GM12878 (cell line): ENCODE results near the gene RRP15. TPM values are rescaled to one million over a fixed set of nuclear protein-coding genes. Genes with fewer than 3 reads are reported as not detected.

Source experiments
- ATAC-seq: fragments of 200-7000 bp; cut with Tn5 transposase; 3 replicates; pipeline ENCODE4 v1.9.1; 2020; ENCODE audit warnings: mild to moderate bottlenecking, moderate library complexity
- BruUV-seq: library from RNA; stranded (reverse); fragments of 400-500 nt; replicated peaks from 2 replicates; lab custom pipeline; 2021; lab: Mats Ljungman, UMichigan
- CTCF ChIA-PET: fragments of 300-600 bp; sonication (Branson Sonifier 250); formaldehyde crosslinking; extraction: SDS; loops from one replicate; lab custom pipeline; 2021; ENCODE audit warnings: inconsistent platforms; lab: Yijun Ruan, JAX
- POLR2A ChIA-PET: fragments of 350-600 bp; formaldehyde crosslinking; extraction: SDS; loops from one replicate; lab custom pipeline; 2021; ENCODE audit warnings: inconsistent platforms; lab: Charles Lee
- RAD21 ChIA-PET: fragments of 300-600 bp; sonication (Branson Sonifier 250); formaldehyde crosslinking; loops from one replicate; lab custom pipeline; 2023; ENCODE audit warnings: antibody characterized with exemption; ENCODE audit not compliant: unreplicated experiment; lab: Charles Lee
- SMC1A ChIA-PET: fragments of 300-600 bp; sonication (Branson Sonifier 250); formaldehyde crosslinking; loops from one replicate; lab custom pipeline; 2023; ENCODE audit not compliant: unreplicated experiment, uncharacterized antibody; lab: Charles Lee
- DNase-seq: peaks from one replicate; pipeline ENCODE4 v3.0.0-alpha.2; 2011; ENCODE audit warnings: low read depth, low spot score
- FAIRE-seq: peaks from 3 replicates; lab custom pipeline; 2011; peaks lifted over from hg19 to GRCh38; lab: Jason Lieb, UNC
- H2AFZ ChIP-seq: 2 replicates; pipeline ENCODE4 v1.6.0; 2011; ENCODE audit warnings: low read depth, low read length, control low read depth; ENCODE audit not compliant: control insufficient read depth
- H3K27ac ChIP-seq: 2 replicates; pipeline ENCODE4 v1.5.1; 2011; ENCODE audit warnings: control low read depth; ENCODE audit not compliant: control insufficient read depth, insufficient read depth
- H3K27me3 ChIP-seq, 2 experiments: replicated peaks in 1 of 2; 2 replicates each; pipeline versions ENCODE4 v1.6.0 to v1.6.1; 2011; ENCODE audit warnings: low read length in 1 of 2; ENCODE audit not compliant: control insufficient read depth in 2 of 2, insufficient read depth in 2 of 2
- H3K36me3 ChIP-seq, 2 experiments: 2 replicates each; pipeline ENCODE4 v1.5.1; 2011; ENCODE audit warnings: low read length in 1 of 2; ENCODE audit not compliant: control insufficient read depth in 2 of 2, insufficient read depth in 2 of 2
- H3K4me1 ChIP-seq: 2 replicates; pipeline ENCODE4 v1.6.1; 2011; ENCODE audit warnings: mild to moderate bottlenecking, low read length, moderate library complexity, mixed read lengths; ENCODE audit not compliant: control insufficient read depth, insufficient read depth
- H3K4me2 ChIP-seq: 2 replicates; pipeline ENCODE4 v1.6.0; 2011; ENCODE audit warnings: control low read depth; ENCODE audit not compliant: control insufficient read depth, insufficient read depth
- H3K4me3 ChIP-seq: fragments of 200-600 bp; sonication (generic); 2 replicates; pipeline ENCODE4 v1.5.1; 2016
- H3K79me2 ChIP-seq: 2 replicates; pipeline ENCODE4 v1.6.0; 2011; ENCODE audit warnings: low read length; ENCODE audit not compliant: control insufficient read depth, insufficient read depth
- H3K9ac ChIP-seq: 2 replicates; pipeline ENCODE4 v1.8.0; 2011; ENCODE audit warnings: low read length, control low read depth, mixed read lengths; ENCODE audit not compliant: control insufficient read depth, insufficient read depth
- H3K9me3 ChIP-seq: replicated peaks from 3 replicates; pipeline ENCODE4 v1.5.1; 2011; ENCODE audit warnings: mild to moderate bottlenecking, low read length; ENCODE audit not compliant: control insufficient read depth, insufficient read depth
- H4K20me1 ChIP-seq: 2 replicates; pipeline ENCODE4 v1.6.0; 2011; ENCODE audit not compliant: control insufficient read depth, insufficient read depth
- ASH2L ChIP-seq: fragments of 300-600, 200-600 bp; sonication (generic); IDR thresholded peaks from 2 replicates; pipeline ENCODE4 v1.6.1; 2017; ENCODE audit warnings: low read depth, mild to moderate bottlenecking, borderline replicate concordance
- BHLHE40 ChIP-seq, 2 experiments: fragments of 450-650 bp in 1 of 2; IDR thresholded peaks; 2 replicates each; pipeline ENCODE4 v1.6.1; 2011 to 2017; ENCODE audit warnings: low read depth in 2 of 2, borderline replicate concordance in 1 of 2, improper control_type of control experiment in 1 of 2, low read length in 1 of 2, mild to moderate bottlenecking in 1 of 2
- CEBPB ChIP-seq, 2 experiments: fragments of 150-350 bp in 1 of 2; IDR thresholded peaks; 2 replicates each; pipeline ENCODE4 v1.6.1; 2012 to 2014; ENCODE audit warnings: low read depth in 2 of 2, low read length in 2 of 2, borderline replicate concordance in 1 of 2, inconsistent platforms in 1 of 2
- NBN ChIP-seq: fragments of 450-650 bp; IDR thresholded peaks from 2 replicates; pipeline ENCODE4 v1.6.1; 2016
- RELA ChIP-seq: fragments of 450-650 bp; IDR thresholded peaks from 2 replicates; pipeline ENCODE4 v1.8.0; 2014; ENCODE audit warnings: borderline replicate concordance; ENCODE audit not compliant: partially characterized antibody
- WGBS: methylation state at CpG from one replicate; pipeline ENCODE4 v1.1.6; 2016; ENCODE audit warnings: low lambda C conversion rate; ENCODE audit not compliant: insufficient replicate concordance, insufficient coverage; ENCODE audit errors: missing lambda C conversion rate; 5-methylcytosine and 5-hydroxymethylcytosine counted together
- in situ Hi-C: fragments of 300-500 bp; cut with MboI; formaldehyde crosslinking; loops from 9 replicates; pipeline ENCODE4 v1.14.3; 2018; ENCODE audit warnings: mixed read lengths
- intact Hi-C: fragments of 100-400 bp; cut with micrococcal nuclease; formaldehyde crosslinking; loops from one replicate; pipeline ENCODE4 v1.14.2; 2022; ENCODE audit not compliant: unreplicated experiment
- polyA plus RNA-seq, 11 experiments: library from polyadenylated mRNA; depleted of rRNA in 4 of 11; unstranded in 6 of 11; stranded (reverse) in 5 of 11; fragments of >200 nt; fragmentation: Nextera tagmentation in 4 of 11; fragmentation: Illumina TruSeq in 1 of 11; extraction: Ambion mirVana in 4 of 11; extraction: Trizol in 1 of 11; gene quantifications; 1 replicate in 1 of 11; 2 replicates in 10 of 11; pipeline versions ENCODE4 v1.2.1 to v1.2.3, GENCODE V29; 2011 to 2016; ENCODE audit warnings: inconsistent platforms in 2 of 11, missing spikeins in 2 of 11, low read depth in 1 of 11
- total RNA-seq, 4 experiments: library from RNA; depleted of rRNA in 3 of 4; stranded (reverse); fragments of >200 nt in 3 of 4; fragmentation: Illumina TruSeq in 1 of 4; extraction: Trizol in 1 of 4; gene quantifications; 2 replicates each; pipeline versions ENCODE4 v1.2.1 to v1.2.3, GENCODE V29; 2013 to 2021
- TF ChIP-seq, protein P1 (sequence below): IDR thresholded peaks from 2 replicates; pipeline ENCODE4 v1.6.1; 2012; ENCODE audit warnings: improper control_type of control experiment, low read depth, low read length; ENCODE audit not compliant: insufficient replicate concordance

RRP15 gene
- total and polyA plus RNA-seq, 10 of the 15 experiments (the other 5 are each of a cell fraction or from before 2014, with no cell fraction given): 5.6 to 37.8 (median 19.1) TPM

DNA sequence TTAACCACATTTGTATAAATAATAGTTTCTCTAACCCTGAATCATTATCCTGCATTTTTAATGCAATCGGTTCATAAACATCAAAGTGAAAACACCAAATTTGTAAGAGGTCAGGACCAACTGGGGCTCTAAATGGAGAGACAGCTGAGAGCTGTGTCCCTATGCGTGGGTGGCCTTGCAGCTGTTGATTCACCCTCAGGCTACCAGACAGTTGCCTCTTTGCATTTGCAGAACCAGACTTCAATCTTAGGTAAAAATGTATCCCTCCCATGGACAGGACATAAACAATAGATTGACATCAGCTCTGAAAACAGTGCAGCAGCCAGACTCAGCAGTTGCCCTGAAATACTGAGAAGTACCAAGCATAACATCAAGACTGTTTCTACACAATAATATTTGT is 51.2 kb downstream of the RRP15 start:
- Histone ChIP-seq H3K27me3 (no peaks in the 10 kb centered on the region), H3K9me3 (no peaks in the 10 kb centered on the region), H3K79me2 (no peaks in the 10 kb centered on the region), H3K36me3 (no peaks in the 10 kb centered on the region), H3K4me1 (no peaks in the 10 kb centered on the region), H3K9ac (no peak overlapping the region), H3K4me3 (no peak overlapping the region), H2AFZ (no peak overlapping the region), H4K20me1 (no peaks in the 10 kb centered on the region), H3K4me2 (no peak overlapping the region), H3K27ac (no peak overlapping the region)
- POLR2A ChIA-PET: no interaction called here
- RAD21 ChIA-PET: no interaction called here
- intact Hi-C loops: loop anchor here (5.0 to 10.0 kb wide), 2 partner anchors 728 to 1051 kb away; no protein-coding TSS in a partner anchor
- WGBS: 98% methylated on average over 2 of the region's 2 CpGs
- no peak for ATAC-seq
- CTCF ChIA-PET: no interaction called here
- no peak for FAIRE-seq
- no TSS peak for BruUV-seq
- no peak for DNase-seq
- in situ Hi-C loops: no loop called here
- SMC1A ChIA-PET: no interaction called here
- TF ChIP-seq BHLHE40 (IDR thresholded peaks at IDR 0.05; ENCODE audit: borderline replicate concordance in 1 of 2, low read depth in 2 of 2, low read length in 1 of 2) (no peak), RELA (no peak), NBN (no peak), CEBPB (IDR thresholded peaks at IDR 0.05; ENCODE audit: borderline replicate concordance in 1 of 2, low read depth in 2 of 2, low read length in 2 of 2) (no peak), ASH2L (no peak)
- TF ChIP-seq, protein P1, sequence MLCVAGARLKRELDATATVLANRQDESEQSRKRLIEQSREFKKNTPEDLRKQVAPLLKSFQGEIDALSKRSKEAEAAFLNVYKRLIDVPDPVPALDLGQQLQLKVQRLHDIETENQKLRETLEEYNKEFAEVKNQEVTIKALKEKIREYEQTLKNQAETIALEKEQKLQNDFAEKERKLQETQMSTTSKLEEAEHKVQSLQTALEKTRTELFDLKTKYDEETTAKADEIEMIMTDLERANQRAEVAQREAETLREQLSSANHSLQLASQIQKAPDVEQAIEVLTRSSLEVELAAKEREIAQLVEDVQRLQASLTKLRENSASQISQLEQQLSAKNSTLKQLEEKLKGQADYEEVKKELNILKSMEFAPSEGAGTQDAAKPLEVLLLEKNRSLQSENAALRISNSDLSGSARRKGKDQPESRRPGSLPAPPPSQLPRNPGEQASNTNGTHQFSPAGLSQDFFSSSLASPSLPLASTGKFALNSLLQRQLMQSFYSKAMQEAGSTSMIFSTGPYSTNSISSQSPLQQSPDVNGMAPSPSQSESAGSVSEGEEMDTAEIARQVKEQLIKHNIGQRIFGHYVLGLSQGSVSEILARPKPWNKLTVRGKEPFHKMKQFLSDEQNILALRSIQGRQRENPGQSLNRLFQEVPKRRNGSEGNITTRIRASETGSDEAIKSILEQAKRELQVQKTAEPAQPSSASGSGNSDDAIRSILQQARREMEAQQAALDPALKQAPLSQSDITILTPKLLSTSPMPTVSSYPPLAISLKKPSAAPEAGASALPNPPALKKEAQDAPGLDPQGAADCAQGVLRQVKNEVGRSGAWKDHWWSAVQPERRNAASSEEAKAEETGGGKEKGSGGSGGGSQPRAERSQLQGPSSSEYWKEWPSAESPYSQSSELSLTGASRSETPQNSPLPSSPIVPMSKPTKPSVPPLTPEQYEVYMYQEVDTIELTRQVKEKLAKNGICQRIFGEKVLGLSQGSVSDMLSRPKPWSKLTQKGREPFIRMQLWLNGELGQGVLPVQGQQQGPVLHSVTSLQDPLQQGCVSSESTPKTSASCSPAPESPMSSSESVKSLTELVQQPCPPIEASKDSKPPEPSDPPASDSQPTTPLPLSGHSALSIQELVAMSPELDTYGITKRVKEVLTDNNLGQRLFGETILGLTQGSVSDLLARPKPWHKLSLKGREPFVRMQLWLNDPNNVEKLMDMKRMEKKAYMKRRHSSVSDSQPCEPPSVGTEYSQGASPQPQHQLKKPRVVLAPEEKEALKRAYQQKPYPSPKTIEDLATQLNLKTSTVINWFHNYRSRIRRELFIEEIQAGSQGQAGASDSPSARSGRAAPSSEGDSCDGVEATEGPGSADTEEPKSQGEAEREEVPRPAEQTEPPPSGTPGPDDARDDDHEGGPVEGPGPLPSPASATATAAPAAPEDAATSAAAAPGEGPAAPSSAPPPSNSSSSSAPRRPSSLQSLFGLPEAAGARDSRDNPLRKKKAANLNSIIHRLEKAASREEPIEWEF: no peak
